ENCODE measurements around the gene MRGPRF.

The MRGPRF gene

GRCh38 chr11:69014898-69015549 is 2.0 kb upstream of the MRGPRF start:
- no peak overlapping the region for H3K27ac ChIP-seq
- TF ChIP-seq CTCF (IDR thresholded peaks at IDR 0.05), result no peak
- no peak for TF ChIP-seq ZFX (IDR thresholded peaks at IDR 0.05; ENCODE audit: borderline replicate concordance)

- H3K27ac ChIP-seq, result no peak overlapping the region
Measured at GRCh38 chr11:69014084-69014851, 1.2 kb upstream of the MRGPRF start.

DNA sequence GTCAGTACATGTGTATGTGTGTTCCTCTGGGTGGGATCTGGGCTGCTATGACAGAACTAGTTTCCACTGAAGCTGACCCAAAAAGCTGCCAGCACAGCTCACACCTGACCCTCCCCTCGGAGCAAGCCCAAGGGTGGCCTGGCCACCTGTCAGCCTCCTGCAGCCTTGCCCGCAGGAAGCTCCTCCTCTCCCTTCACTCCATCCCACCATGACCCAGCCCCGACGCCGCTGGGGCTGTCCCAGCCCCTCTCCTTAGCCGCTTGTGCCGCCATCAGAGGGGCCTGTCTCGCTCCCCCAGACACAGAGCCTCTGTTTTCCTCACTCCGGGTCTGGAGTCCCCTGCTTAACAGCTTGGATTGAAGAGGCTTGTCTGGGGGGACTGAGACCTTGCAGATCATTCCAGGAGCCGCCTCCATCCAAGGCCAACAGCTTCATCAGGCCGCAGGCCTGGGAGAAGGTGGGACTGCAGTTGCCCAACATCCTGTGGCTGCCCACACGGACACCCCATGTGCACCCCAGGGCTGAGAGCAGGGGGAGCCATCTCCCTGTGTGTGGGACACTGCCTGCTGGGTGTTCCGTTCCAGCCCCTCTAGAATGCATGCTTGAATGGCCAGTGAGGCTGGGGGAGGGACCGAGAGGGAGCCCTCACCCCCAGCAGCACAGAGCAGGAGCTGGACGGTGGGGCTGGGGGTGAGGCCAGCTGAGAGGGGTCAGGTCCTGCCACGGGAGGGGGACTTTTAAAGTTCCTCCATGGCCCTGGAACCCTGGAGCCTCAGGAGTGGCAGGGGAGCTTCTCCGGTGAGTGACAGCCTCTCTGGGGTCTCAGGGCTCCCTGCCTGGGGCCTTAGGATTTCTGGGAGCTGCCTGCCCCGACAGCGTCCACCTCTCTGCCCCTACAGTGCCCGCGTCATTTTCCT is 696 bp downstream of the MRGPRF start:
- H3K27ac ChIP-seq, result no peak overlapping the region
- no peak for TF ChIP-seq ZFX (IDR thresholded peaks at IDR 0.05; ENCODE audit: borderline replicate concordance)
- no peak for TF ChIP-seq CTCF (IDR thresholded peaks at IDR 0.05)

More at GRCh38 chr11:69014084-69014851, 1.2 kb upstream of the MRGPRF start:
- TF ChIP-seq ZFX (IDR thresholded peaks at IDR 0.05; ENCODE audit: borderline replicate concordance) (no peak), CTCF (IDR thresholded peaks at IDR 0.05) (no peak)

DNA sequence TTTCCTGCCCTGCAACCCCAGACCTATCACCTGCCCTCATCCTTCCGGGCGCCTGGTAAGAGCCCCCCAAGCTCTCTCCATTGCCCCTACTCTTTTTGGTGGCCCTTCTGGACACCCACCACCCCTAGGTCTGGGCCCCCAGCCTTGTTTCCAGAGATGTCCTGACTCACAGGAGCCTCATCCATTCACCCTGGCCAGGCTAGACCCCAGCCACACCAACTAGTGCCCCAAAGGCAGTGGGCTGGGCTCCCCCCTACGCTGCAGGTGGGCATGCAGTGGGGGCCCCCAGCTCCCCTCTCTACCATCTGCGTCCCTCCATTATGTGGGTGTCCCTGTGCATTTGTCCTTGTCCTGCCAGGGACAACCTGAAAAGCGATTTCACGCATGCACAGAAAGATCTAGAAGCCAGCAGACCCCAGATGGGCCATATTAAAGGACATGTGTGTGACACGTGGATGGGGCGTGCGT is 1.4 kb downstream of the MRGPRF start:
- H3K27ac ChIP-seq, result no peak overlapping the region
- TF ChIP-seq ZFX (IDR thresholded peaks at IDR 0.05; ENCODE audit: borderline replicate concordance) (no peak), CTCF (IDR thresholded peaks at IDR 0.05) (no peak)

DNA sequence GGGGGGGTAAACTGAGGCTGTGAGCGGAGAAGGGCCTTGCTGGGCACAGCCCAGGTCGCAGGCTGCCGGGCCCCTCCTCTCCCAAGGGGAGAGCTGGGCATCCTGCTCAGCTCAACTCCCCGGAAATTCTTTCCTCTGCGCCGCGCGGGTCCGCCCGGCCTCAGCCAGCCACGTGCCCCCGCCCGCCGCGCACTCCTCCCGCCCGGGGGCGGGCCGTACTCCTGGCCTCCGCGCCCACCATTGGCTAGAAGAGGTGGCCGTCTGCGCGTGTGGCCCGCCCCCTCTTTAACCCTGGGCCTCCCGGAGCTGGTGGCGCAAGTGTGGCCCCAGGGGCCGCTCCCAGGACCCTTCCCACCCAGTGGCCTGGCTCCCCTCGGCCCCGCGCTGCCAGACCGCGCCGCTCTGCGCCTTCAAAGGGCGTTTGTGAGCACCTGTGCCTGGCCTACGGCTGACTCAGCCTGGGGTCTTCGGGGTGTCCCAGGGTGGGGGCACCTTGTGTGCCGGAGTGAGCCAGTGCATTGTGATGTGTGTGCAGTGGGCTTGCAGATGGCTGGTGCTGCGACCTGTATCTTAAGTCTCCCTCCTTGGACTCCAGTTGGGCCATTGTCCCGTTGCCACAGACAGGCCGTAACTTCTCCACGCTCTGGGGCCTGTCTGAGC is 2.0 kb downstream of the MRGPRF start:
- TF ChIP-seq ZFX (IDR thresholded peaks at IDR 0.05; ENCODE audit: borderline replicate concordance) (no peak), CTCF (IDR thresholded peaks at IDR 0.05) (no peak)
- H3K27ac ChIP-seq, result no peak overlapping the region

DNA sequence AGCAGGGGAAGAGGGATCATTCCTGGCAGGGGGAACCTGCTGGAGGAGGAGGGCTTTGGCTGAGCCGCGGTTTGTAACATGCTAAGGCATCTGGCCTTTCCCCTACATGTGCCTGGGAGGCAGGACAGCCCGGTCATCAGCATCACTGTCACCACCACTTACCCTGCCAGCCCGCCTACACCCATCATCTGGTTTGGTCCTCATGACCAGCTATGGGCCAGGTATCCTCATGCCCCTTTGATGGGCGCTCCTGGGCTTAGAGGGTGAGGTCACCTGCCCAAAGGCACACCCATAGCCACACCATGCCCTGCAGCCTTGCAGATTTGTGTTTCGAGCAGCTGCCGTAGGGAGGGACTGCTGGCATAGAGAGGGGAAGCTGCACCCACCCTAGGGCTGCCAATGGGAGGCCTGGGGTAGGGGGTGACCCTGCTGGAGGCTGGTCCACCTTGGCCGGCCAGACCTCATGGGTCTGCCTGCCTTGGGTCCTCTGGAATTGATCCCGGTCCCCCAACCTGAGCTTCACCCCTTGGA is 2.6 kb downstream of the MRGPRF start:
- TF ChIP-seq ZFX (IDR thresholded peaks at IDR 0.05; ENCODE audit: borderline replicate concordance), result no peak
- H3K27ac ChIP-seq, result no peak overlapping the region

All from 22Rv1 (cell line).